ENCODE measurements around the gene TBC1D14.

Gene TBC1D14

DNA sequence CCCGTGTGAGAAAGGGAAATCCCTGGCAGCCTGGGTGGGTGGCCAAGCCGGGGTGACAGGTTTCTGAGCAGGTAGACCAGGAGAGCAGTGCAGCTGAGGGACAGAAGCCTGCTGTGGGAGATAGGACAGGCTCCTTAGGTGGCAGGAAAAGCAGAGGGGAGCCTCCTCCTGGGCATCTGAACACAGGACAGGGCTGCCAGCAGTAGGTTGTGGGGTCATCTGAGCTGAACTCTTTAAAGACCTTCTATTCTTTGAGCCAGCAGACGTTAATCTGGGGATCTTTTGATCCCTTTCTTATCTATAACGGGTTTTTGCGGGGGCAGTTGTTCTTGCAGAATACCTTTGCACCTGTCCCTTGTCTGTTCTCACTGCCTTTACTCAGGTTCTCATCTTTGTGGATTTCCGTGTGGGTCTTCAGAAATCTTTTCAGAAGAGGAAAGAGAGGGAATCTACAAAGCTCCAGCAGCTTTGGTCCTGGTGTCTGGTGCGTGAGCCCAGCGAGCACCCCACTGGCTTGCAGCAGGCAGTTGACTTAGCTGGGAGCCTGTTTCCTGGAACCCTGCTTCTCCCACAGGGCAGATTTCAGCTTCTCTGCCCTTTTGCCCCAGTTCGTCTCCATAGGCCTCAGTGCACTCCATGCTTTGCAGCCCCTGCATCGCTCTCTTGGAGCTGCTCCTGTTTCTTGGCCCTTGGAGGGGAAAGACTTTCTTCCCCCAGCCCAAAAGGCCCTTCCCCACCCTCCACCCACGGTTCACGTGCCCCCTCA, 97.7 kb downstream of the TBC1D14 start:
- ChIA-PET POLR2A (no interaction called here), CTCF (interaction anchor here (1.0 to 1.7 kb wide), 7 partner anchors 10 to 64 kb away, joined by 3 to 6 read pairs (median 4); partner anchors contain the start of gene GRPEL1)
- no peak for DNase-seq (ENCODE audit: extremely low spot score)
- TF ChIP-seq, protein P1, sequence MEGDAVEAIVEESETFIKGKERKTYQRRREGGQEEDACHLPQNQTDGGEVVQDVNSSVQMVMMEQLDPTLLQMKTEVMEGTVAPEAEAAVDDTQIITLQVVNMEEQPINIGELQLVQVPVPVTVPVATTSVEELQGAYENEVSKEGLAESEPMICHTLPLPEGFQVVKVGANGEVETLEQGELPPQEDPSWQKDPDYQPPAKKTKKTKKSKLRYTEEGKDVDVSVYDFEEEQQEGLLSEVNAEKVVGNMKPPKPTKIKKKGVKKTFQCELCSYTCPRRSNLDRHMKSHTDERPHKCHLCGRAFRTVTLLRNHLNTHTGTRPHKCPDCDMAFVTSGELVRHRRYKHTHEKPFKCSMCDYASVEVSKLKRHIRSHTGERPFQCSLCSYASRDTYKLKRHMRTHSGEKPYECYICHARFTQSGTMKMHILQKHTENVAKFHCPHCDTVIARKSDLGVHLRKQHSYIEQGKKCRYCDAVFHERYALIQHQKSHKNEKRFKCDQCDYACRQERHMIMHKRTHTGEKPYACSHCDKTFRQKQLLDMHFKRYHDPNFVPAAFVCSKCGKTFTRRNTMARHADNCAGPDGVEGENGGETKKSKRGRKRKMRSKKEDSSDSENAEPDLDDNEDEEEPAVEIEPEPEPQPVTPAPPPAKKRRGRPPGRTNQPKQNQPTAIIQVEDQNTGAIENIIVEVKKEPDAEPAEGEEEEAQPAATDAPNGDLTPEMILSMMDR (IDR thresholded peaks at IDR 0.05; ENCODE audit: control extremely low read depth, extremely low read depth, low read depth, missing control alignments): no peak

DNA sequence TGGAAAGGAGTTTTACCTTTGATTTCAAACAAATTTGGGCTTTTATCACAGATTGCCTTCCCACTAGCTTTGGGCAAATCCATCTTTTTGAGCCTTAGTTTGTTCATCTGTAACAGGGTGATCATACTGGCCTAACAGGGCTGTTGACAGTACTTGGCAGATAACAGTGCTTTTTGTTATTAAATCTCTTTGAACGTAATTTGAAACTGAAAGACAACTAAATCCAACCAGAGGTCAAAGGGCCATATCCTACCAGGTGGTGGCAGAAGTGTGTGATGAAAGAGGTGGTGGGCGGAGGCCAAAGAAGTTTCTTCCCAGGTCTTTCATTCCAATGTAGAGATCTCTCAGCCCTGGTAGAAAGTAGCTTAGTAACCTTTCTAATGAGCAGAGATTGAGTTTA, 98.3 kb downstream of the TBC1D14 start:
- POLR2A ChIA-PET: no interaction called here

DNA sequence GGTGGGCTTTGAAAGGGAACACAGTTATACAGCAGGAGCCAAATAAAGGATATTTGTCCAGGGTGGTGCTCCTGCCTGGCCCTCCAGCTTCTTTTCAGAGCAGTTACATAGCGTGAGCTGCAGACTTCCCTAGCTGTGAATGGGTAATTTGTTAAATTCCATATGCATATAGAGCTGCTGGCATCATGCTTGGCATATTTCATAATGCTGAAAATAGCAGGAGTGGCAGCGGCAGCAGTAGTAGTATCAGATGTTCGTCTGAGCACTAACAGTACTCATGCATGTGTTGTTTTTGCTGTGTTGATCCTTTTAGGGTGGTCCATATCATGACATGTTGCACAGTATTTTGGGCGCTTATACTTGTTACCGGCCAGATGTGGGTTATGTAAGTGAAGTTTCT, 99.9 kb downstream of the TBC1D14 start:
- no peak for DNase-seq (ENCODE audit: extremely low spot score)
- ChIA-PET POLR2A (no interaction called here), CTCF (interaction anchor here (1.5 kb wide), 1 partner anchor 8 kb away, joined by 5 read pairs; no protein-coding TSS in a partner anchor)
- TF ChIP-seq, protein P1 (IDR thresholded peaks at IDR 0.05; ENCODE audit: control extremely low read depth, extremely low read depth, low read depth, missing control alignments): no peak

More for the DNA sequence above, 98.3 kb downstream of the TBC1D14 start:
- CTCF ChIA-PET: interaction anchor here (1.0 to 1.7 kb wide), 8 partner anchors 9 to 63 kb away, joined by 3 to 6 read pairs (median 4); partner anchors contain the start of gene GRPEL1
- no peak for DNase-seq (ENCODE audit: extremely low spot score)
- TF ChIP-seq, protein P1 (IDR thresholded peaks at IDR 0.05; ENCODE audit: control extremely low read depth, extremely low read depth, low read depth, missing control alignments): no peak

DNA sequence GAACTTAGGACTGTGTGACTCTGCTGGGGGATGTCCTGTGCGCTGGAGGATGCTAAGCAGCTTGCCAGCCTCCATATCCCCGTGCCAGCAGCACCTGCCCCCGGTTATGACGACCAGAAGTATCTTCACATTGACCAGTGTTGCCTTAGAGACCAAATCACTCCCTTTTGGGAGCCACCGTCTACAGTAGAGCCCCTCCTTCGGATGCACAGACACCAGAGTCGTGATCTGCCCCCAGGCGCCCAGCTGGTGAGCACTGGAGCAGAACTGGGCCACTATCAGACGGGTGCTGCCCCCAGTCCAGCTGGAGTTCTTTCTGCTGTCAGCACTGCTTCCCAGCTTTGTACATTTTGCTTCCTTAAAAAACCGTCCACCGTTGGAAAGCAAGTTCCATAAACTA, 103.5 kb downstream of the TBC1D14 start:
- TF ChIP-seq, protein P1 (IDR thresholded peaks at IDR 0.05; ENCODE audit: control extremely low read depth, extremely low read depth, low read depth, missing control alignments): no peak
- POLR2A ChIA-PET: interaction anchor here (0.7 to 1.4 kb wide), 2 partner anchors 55 to 56 kb away, joined by 3 read pairs; partner anchors contain the start of gene GRPEL1
- DNase-seq (ENCODE audit: extremely low spot score): no peak
- CTCF ChIA-PET: interaction anchor here (1.1 to 8.0 kb wide), 7 partner anchors 12 to 293 kb away, joined by 3 to 41 read pairs (median 8); partner anchors contain the start of gene TADA2B

DNA sequence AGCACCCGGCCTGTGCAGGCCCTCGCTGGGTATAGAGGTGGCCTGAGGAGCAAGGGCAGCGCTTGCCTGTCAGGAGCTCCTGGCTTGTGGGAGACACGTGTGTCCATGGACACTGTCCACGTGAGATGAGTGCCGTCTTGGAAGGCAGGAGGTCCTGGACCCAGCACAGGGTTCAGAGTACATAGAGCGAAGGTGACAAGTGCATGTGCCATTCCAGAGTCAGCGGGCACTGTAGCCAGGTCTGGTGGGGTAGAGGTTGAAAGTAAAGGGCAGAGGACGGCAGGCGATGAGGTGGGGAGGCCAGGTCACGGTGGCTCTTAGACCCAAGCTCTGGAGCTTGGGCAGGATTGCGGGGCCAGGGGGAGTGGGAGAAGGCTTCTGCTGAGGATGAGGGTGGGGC, 105.2 kb downstream of the TBC1D14 start:
- ChIA-PET POLR2A (interaction anchor here (0.6 kb wide), 1 partner anchor 31 kb away, joined by 3 read pairs; no protein-coding TSS in a partner anchor), CTCF (interaction anchor here (8.0 kb wide), 1 partner anchor 28 kb away, joined by 41 read pairs; the partner anchor contains the start of gene TADA2B)
- TF ChIP-seq, protein P1 (IDR thresholded peaks at IDR 0.05; ENCODE audit: control extremely low read depth, extremely low read depth, low read depth, missing control alignments): no peak
- DNase-seq (ENCODE audit: extremely low spot score): no peak

DNA sequence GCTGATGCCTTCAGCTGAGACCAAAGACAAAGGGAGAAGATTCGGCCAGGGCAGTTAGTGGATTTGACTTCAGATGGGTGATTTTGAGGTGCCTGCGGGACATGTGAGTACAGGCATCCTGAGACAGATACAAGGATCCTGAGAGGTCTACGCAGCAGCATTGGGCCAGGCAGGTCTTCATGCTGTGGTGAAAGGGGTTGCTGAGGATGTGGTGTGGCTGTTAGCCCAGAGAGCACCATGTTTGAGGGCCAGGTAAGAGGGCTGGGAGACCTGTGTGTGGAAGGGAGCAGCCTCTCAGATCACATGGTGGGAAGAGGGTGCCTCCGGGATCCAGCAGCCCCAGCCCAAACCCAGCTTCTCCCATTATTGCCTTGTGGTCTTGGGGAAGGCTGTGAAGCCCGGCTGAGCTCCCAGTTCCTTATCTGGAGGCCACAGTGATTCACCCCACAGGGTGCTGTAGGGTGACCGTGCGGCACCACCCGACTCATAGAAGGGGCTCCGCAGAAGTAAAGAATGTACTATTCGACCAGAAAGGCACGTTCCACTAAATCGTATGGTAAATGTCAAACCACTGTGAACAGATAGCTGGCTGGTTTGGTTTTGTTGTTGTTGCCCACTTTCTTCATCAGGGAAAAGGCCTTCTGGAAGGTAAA, 105.9 kb downstream of the TBC1D14 start:
- TF ChIP-seq, protein P1 (IDR thresholded peaks at IDR 0.05; ENCODE audit: control extremely low read depth, extremely low read depth, low read depth, missing control alignments): no peak
- DNase-seq (ENCODE audit: extremely low spot score): no peak
- CTCF ChIA-PET: interaction anchor here (0.7 to 8.0 kb wide), 3 partner anchors 11 to 28 kb away, joined by 3 to 41 read pairs (median 4); partner anchors contain the start of gene TADA2B
- POLR2A ChIA-PET: no interaction called here

Measured in GM10248 (cell line).